MM.1S (cell line): ENCODE measurements around the gene MAG.

Experiments
- DNase-seq: peaks from one replicate; pipeline ENCODE4 v3.0.0-alpha.2; 2015
- H2AFZ ChIP-seq: fragments of 300-600 bp; sonication (generic); 2 replicates; pipeline ENCODE4 v1.6.0; 2016; ENCODE audit warnings: antibody characterized with exemption, low read length
- H3F3A ChIP-seq: fragments of 300-600 bp; sonication (generic); 2 replicates; pipeline ENCODE4 v1.6.1; 2016; ENCODE audit warnings: mild to moderate bottlenecking, antibody characterized with exemption, low read length, moderate library complexity, mixed read lengths; ENCODE audit not compliant: insufficient read depth
- H3K27ac ChIP-seq: fragments of 300-600 bp; sonication (generic); 2 replicates; pipeline ENCODE4 v1.5.1; 2016; ENCODE audit warnings: mild to moderate bottlenecking, low read length
- H3K27me3 ChIP-seq: fragments of 300-600 bp; sonication (generic); replicated peaks from 2 replicates; pipeline ENCODE4 v1.6.0; 2016; ENCODE audit warnings: low read length; ENCODE audit not compliant: insufficient read depth
- H3K36me3 ChIP-seq: fragments of 300-600 bp; sonication (generic); replicated peaks from 2 replicates; pipeline ENCODE4 v1.6.1; 2016; ENCODE audit warnings: mild to moderate bottlenecking, low read length, mixed read lengths; ENCODE audit not compliant: insufficient read depth
- H3K4me1 ChIP-seq: fragments of 300-600 bp; sonication (generic); 2 replicates; pipeline ENCODE4 v1.6.1; 2016; ENCODE audit warnings: low read length, mixed read lengths
- H3K4me2 ChIP-seq: fragments of 300-600 bp; sonication (generic); 2 replicates; pipeline ENCODE4 v1.6.0; 2016; ENCODE audit warnings: low read depth, low read length
- H3K4me3 ChIP-seq: fragments of 300-600 bp; sonication (generic); 2 replicates; pipeline ENCODE4 v1.5.1; 2016; ENCODE audit warnings: low read length, mixed read lengths
- H3K79me2 ChIP-seq: fragments of 300-600 bp; sonication (generic); 2 replicates; pipeline ENCODE4 v1.6.1; 2016; ENCODE audit warnings: mixed run types, low read length, mixed read lengths
- H3K9ac ChIP-seq: fragments of 300-600 bp; sonication (generic); 2 replicates; pipeline ENCODE4 v1.6.1; 2016; ENCODE audit warnings: low read length, mixed read lengths
- H3K9me2 ChIP-seq: fragments of 300-600 bp; sonication (generic); replicated peaks from 2 replicates; pipeline ENCODE4 v1.6.1; 2016; ENCODE audit warnings: mild to moderate bottlenecking, low read length, mixed read lengths; ENCODE audit not compliant: insufficient read depth
- H3K9me3 ChIP-seq: fragments of 300-600 bp; sonication (generic); replicated peaks from 2 replicates; pipeline ENCODE4 v1.6.1; 2016; ENCODE audit warnings: mild to moderate bottlenecking, low read length, mixed read lengths; ENCODE audit not compliant: insufficient read depth
- H4K20me1 ChIP-seq: fragments of 300-600 bp; sonication (generic); 2 replicates; pipeline ENCODE4 v1.6.1; 2016; ENCODE audit warnings: mild to moderate bottlenecking, low read length, moderate library complexity, mixed read lengths; ENCODE audit not compliant: insufficient read depth
- EZH2 ChIP-seq: fragments of 300-600 bp; sonication (generic); optimal IDR thresholded peaks from 2 replicates; pipeline ENCODE3; 2017; ENCODE audit warnings: low read depth, mild to moderate bottlenecking, antibody characterized with exemption, low read length, mixed read lengths
- EZH2phosphoT487 ChIP-seq: fragments of 300-600 bp; sonication (generic); IDR thresholded peaks from 2 replicates; pipeline ENCODE4 v1.6.1; 2018; ENCODE audit warnings: antibody characterized with exemption, low read length
- TF ChIP-seq, protein P1 (sequence below): fragments of 300-600 bp; sonication (generic); IDR thresholded peaks from 2 replicates; pipeline ENCODE4 v1.5.1; 2016; ENCODE audit warnings: antibody characterized with exemption, low read length, mixed read lengths

MAG gene

GRCh38 chr19:35274323-35274722 lies 17.6 kb upstream of the MAG start:
- no peak overlapping the region for H3K9ac ChIP-seq
- DNase-seq, result no peak

GRCh38 chr19:35276706-35277281 lies 15.2 kb upstream of the MAG start:
- Histone ChIP-seq H3K9me3 (no peaks in the 10 kb centered on the region), H3K9me2 (no peaks in the 10 kb centered on the region), H3K79me2 (no peaks in the 10 kb centered on the region), H3K4me2 (no peak overlapping the region), H3K4me3 (no peak overlapping the region), H4K20me1 (no peaks in the 10 kb centered on the region), H3K36me3 (no peaks in the 10 kb centered on the region), H2AFZ (no peak overlapping the region), H3K9ac (no peak overlapping the region), H3K4me1 (no peaks in the 10 kb centered on the region), H3F3A (no peaks in the 10 kb centered on the region), H3K27me3 (peaks cover under 1% of the 10 kb centered on the region; the same call in 1 of the 2 replicates), H3K27ac (no peak overlapping the region)
- DNase-seq, result no peak
- TF ChIP-seq EZH2phosphoT487, result no peak
- TF ChIP-seq, protein P1, sequence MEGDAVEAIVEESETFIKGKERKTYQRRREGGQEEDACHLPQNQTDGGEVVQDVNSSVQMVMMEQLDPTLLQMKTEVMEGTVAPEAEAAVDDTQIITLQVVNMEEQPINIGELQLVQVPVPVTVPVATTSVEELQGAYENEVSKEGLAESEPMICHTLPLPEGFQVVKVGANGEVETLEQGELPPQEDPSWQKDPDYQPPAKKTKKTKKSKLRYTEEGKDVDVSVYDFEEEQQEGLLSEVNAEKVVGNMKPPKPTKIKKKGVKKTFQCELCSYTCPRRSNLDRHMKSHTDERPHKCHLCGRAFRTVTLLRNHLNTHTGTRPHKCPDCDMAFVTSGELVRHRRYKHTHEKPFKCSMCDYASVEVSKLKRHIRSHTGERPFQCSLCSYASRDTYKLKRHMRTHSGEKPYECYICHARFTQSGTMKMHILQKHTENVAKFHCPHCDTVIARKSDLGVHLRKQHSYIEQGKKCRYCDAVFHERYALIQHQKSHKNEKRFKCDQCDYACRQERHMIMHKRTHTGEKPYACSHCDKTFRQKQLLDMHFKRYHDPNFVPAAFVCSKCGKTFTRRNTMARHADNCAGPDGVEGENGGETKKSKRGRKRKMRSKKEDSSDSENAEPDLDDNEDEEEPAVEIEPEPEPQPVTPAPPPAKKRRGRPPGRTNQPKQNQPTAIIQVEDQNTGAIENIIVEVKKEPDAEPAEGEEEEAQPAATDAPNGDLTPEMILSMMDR, result no peak
- no peak for TF ChIP-seq EZH2

More at GRCh38 chr19:35274323-35274722, 17.6 kb upstream of the MAG start:
- Histone ChIP-seq H3K36me3 (0 out of 2 replicates have a peak, but pooled peaks cover 2% of the 10 kb centered on the region), H4K20me1 (no peaks in the 10 kb centered on the region), H3K9me3 (no peaks in the 10 kb centered on the region), H3K9me2 (no peaks in the 10 kb centered on the region), H3F3A (no peaks in the 10 kb centered on the region), H3K4me3 (no peak overlapping the region), H3K27ac (no peak overlapping the region), H3K27me3 (no peaks in the 10 kb centered on the region), H3K4me2 (no peak overlapping the region), H3K79me2 (peaks cover 14% of the 10 kb centered on the region; the same call in 1 of the 2 replicates), H2AFZ (no peak overlapping the region), H3K4me1 (no peaks in the 10 kb centered on the region)
- TF ChIP-seq EZH2 (no peak), EZH2phosphoT487 (no peak)
- TF ChIP-seq, protein P1, result no peak

DNA sequence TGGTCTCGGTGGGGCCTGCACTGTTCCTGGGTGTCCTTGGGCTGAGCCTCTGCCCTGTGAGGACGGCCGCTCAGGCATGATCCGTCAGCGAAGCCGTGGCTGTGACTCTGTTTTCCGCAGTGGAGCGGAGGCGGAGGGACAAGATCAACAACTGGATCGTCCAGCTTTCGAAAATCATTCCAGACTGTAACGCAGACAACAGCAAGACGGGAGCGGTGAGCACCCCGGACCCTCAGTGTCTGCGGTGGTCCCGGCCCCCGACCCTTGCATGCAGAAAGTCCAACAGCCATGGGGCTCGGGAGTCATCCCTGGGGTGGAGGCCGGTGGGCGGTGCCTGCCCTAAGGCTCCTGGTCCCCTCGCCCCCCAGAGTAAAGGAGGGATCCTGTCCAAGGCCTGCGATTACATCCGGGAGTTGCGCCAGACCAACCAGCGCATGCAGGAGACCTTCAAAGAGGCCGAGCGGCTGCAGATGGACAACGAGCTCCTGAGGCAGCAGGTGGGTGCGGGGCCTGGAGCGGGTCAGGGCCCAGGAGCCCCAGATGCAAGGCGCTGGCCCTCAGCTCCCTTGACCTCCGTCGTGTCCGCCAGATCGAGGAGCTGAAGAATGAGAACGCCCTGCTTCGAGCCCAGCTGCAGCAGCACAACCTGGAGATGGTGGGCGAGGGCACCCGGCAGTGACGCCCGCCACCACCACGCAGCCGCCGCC lies 13.2 kb upstream of the MAG start:
- Histone ChIP-seq H3K9me2 (no peaks in the 10 kb centered on the region), H3K27ac (no peak overlapping the region), H3K9me3 (no peaks in the 10 kb centered on the region), H3K4me2 (no peak overlapping the region), H3K4me1 (no peaks in the 10 kb centered on the region), H2AFZ (no peak overlapping the region), H3K27me3 (peaks cover 18% of the 10 kb centered on the region), H3K4me3 (no peak overlapping the region), H3K9ac (no peak overlapping the region), H4K20me1 (no peaks in the 10 kb centered on the region), H3K79me2 (no peaks in the 10 kb centered on the region), H3F3A (no peaks in the 10 kb centered on the region), H3K36me3 (no peaks in the 10 kb centered on the region)
- DNase-seq, result no peak
- TF ChIP-seq EZH2 (no peak), EZH2phosphoT487 (no peak)
- TF ChIP-seq, protein P1, result no peak
